GM19324 (cell line): ENCODE results near the gene CDKN2B-AS1.
"Not testable (repeated sequence)": the region's sequence is repeated elsewhere in the genome, so short reads cannot be mapped to it uniquely, and the experiment has no call there.

Source experiments
- ATAC-seq: cut with Tn5 transposase; IDR thresholded peaks from one replicate; pipeline ENCODE4 v1.9.1; 2021; ENCODE audit warnings: mild to moderate bottlenecking, moderate library complexity; ENCODE audit not compliant: unreplicated experiment, low FRiP score

Gene CDKN2B-AS1

DNA sequence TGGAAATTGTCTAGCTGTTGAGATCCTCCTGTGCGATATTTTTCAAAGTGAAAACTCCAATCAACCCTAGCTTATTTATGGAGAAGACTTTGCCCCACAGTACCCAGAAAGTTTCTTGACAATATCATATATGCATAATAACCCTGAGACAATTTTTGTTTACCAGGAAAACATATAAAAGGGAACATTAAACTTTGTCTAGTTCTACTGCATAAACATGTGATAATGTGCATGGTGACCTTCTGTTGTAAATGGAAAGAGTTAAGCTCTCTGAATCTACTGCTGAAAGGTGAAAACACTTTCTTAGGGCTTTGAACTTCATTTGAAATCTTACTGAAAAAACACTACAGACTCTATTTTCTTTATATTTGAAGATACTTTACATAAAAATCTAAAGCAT, 46.8 kb downstream of the CDKN2B-AS1 start:
- no peak for ATAC-seq

DNA sequence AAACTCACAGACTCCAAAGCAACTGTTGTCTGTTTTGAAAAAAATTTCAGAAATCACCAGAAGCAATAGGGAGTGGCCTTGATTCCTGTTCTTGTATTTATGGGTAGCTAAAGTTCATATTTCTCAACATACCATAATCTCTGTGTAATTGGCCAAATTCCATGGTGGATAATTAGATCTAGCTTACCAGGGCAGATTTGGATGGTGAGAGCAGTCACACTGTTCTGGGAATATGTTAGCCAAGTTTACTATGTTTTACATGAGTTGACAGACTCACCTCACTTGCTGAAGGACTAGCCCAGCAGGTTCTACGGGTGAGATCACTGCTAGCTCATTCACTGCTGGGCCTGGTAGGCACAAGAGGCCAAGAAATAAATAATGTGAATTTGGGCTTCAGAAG, 47.2 kb downstream of the CDKN2B-AS1 start:
- ATAC-seq: no peak

DNA sequence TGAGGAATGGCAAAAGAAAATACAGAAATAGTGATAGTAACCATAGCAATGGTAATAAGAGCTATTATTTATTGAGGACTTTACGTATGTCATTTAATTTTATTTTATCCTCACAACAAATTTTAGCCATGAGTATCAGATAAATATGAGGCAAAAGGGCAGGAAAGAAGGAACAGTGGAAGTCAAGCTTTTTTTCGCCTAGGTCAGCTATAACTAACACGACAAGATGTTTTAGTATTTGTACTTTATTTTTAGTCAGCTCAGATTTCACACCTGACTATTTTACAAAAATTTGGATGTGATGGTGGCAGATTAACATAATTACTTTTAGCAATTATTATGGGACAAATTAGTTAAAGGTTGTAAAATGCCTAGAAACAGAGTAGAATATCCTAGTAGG, 49.3 kb downstream of the CDKN2B-AS1 start:
- no peak for ATAC-seq

DNA sequence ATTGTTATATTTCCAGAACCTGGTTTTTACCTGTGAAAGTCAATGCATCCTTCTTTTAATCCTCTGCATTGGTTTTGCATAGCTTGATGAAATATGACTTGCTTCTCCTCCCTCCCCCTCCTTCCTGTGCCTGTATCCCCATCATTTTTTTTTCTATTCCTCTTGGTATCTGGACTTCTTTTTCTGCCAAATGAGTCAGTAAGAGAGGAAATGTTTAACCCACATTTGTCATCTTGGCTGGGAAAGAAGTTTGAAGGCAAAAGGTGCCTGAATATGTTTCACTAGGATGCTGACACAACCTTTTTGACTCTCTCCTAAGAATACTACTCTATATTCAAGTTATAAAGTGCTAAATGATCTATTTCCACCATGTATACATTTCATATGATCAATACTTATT, 50.0 kb downstream of the CDKN2B-AS1 start:
- no peak for ATAC-seq

DNA sequence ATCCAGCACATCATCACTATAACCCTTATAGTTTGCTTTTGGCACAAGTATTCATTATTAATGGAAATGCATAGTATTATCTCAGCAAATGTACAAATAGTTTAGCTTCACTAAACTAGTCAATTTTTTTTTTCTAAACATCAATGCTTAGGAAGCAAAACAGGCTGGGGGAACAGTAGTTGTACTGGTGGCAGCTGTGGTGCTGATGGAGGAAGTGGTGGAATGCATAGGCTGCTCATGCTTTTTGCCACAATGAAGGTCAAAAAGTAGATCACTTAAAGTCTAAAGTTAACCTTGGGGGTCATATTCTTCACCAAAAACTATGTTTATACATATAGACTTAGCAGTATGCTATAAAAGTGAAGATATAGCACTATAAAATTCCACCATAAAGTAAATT, 50.8 kb downstream of the CDKN2B-AS1 start:
- no peak for ATAC-seq

DNA sequence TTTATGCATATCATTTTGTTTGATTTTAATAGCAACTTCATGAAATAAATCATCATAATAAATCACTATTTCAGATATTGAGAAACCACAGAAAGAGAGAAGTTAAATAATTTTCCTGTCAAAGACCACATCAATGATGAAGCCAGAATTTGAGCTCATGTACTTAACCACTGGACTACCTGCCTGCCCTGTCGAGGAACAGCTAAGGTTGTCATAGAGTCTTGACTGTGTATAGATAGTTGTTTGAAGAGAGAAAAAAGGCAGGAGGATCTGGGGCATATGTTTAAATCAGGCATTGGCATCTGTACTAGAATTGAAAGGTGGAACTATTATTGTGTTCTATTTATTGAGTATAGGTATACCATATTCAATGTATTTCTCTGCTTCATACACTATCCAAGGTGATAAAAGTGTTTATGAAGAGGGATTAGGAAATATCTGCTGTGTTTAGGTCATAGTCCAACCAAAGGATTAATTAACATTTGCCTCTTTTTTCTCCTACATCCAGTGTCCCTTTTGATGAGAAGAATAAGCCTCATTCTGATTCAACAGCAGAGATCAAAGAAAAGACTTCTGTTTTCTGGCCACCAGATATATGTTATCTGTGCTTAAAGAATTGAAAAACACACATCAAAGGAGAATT, 51.8 kb downstream of the CDKN2B-AS1 start:
- no peak for ATAC-seq

DNA sequence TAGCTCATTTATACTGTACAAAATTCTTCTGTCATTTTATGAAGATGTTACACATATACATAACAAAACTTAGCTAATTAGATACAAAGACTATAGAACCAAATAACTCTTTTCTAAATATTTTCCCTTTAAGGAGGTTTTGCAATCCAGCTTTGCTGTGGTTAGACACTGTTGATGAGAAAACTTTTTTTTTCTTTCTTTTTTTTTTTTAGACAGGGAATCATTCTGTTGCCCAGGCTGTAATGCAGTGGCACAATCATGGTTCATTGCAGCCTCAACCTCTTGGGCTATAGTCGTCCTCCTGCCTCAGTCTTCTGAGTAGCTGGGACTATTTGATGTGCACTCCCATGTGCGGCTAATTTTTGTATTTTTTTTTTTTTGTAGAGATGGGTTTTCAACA, 53.0 kb downstream of the CDKN2B-AS1 start:
- no peak for ATAC-seq

DNA sequence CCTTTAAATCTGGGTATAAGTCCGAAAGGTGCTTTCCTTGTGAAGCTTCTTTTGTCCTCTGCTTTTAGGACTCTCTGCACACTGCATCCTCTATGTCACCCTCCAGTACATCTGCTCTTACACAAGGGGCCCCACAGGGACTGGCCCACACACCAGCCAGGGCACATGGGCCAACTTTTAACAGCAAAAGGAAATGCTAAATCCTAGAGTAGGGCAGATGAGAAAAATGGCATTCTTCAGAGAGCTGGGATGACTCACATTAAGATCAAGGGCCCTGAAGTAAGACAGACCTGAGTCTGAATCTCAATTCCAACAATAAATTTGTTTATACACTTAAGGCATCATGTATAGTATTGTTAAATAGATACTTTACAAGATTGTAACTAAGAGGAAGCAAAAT, 54.8 kb downstream of the CDKN2B-AS1 start:
- no peak for ATAC-seq

DNA sequence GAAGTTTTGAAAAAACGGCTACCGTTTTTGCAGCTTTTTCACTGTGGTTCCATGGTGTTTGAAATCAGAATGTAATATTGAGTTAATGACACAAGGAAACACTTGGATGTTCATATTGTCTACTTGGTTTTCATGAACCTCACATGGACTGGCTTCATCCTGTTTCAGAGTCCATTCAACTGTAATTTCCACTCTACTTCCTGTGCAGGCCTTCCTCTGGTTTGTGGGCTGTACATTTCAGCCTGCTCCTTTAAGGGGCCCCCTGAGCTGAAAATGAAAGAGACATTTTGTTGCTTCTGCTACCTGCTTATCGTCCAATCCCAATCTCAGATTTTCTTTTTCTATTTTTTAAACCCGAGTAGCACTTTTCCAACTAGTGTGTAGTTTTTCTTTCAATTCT, 56.3 kb downstream of the CDKN2B-AS1 start:
- ATAC-seq: no peak

DNA sequence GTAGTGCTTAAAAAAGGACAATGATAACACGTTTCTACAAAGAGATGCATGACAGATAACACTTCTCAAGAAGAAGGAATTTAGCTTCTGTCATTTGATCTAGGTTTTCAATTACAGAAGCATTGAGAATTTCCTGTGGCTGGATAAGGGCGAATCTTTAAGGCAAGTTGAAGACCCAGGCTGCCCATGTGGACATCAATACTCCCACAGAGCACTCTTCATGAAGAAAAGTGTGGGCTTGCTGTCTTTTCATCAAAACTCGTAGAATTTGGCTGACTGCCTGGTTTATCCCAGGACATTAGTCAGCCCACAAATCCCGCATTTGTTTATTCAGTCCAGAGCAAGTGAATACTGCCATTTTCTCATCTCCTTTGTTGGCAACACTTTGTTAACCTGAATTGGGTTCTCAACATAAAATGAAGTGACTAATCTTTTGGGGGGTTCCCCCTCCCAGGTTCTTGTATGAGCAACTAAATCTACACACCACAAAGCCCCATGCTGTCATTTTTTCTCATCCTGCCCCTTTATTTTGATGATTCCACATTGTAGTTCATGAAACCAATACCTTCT, 57.9 kb downstream of the CDKN2B-AS1 start:
- no peak for ATAC-seq

DNA sequence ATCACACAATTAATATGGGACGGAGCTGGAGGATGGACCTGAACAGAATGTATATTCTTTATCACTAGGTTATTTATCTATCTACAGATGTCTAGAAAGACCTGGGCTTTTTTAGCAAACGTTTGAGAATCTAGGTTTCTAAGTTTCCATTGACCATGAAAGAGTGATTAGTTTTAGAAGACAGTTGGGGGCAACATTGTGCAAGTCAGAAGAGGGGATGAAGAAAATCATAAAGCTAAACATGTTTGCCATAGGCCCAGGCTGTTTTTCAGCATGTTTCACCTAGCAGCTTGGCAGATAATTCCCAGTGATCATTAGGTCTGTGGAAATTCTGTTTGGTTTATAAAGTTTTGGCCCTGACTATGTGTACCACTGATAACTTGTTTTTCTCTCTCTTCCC, 58.6 kb downstream of the CDKN2B-AS1 start:
- ATAC-seq: no peak

DNA sequence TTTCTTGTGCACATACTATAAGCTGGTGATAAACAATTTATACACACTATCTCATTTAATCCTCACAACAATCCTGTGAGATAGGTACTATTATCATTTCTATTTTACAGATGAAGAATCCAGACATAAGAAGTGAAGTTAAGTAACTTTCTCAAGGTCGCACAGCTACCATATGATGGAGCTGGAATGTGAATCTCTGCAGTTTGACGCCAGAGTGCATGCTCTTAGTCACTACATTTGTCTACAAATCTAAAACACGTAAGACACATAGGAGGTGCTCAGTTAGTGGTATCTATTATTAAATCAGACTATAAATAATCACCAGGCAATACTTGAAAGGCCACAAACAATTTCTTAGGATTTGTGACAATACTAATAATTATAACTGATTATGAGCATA, 59.5 kb downstream of the CDKN2B-AS1 start:
- ATAC-seq: no peak

DNA sequence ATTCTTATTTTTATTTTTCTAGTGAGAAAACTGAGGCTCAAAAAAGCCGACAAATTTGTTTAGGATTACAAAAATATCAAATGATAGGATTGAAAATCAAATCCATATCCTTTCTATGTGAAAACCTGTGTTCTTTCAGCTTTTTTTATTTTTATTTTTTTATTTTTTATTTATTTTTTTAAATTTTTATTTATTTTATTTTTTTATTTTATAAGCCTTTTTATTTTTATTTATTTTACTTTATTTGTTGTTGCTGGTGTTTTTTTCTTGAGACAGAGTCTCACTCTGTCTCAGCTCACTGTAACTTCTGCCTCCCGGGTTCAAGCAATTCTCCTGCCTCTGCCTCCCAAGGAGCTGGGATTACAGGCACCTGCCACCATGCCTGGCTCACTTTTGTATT, 59.9 kb downstream of the CDKN2B-AS1 start:
- no peak for ATAC-seq

DNA sequence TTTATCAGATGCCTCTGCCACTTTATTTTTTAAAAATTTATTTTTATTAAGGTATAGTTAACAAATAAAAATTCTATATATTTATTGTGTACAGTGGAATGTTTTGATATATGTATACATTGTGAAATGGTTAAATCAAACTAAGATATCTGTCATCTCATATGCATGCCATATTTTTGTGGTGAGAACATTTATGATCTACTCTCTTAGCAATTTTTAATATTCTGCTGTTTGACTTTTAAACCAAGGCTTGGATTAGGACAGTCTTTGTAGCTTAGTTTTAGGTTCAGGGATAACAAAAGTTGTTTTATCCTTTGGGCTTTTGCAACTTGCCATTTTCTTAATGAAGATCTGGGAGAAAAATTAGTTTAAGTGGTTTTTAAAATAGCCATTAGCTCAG, 60.5 kb downstream of the CDKN2B-AS1 start:
- ATAC-seq: no peak

DNA sequence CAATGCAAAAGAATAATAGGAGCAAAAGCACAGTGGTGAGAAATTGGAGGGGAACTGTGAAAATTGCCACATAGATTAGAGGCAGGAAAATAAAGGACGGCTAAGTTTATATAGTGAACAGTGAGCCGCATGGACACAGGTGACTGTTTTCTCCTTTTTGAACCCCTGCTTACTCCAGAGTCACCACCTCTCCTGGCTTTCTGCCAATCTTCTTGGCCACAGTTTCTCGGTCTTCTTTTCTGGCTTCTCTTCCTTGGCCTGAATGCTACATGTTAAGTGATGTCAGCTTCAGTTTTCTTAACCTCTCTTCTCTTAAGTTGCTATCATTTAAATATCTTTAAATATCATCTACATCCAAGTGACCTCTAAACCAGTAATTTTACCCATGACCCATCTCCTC, 61.8 kb downstream of the CDKN2B-AS1 start:
- ATAC-seq: no peak

DNA sequence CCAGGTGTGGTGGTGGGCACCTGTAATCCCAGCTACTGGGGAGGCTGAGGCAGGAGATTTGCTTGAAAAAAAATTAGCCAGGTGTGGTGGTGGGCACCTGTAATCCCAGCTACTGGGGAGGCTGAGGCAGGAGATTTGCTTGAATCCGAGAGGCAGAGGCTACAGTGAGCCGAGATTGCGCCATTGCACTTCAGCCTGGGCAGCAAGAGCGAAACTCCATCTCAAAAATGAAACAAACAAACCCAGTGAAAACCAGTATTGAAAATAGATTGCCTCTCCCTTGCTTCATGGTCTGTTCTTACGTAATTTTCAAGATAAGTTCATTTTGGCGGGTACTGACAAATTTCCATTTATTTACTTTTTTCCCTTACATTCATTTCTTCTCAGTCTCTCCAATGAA, 63.4 kb downstream of the CDKN2B-AS1 start:
- ATAC-seq: not testable (repeated sequence)

DNA sequence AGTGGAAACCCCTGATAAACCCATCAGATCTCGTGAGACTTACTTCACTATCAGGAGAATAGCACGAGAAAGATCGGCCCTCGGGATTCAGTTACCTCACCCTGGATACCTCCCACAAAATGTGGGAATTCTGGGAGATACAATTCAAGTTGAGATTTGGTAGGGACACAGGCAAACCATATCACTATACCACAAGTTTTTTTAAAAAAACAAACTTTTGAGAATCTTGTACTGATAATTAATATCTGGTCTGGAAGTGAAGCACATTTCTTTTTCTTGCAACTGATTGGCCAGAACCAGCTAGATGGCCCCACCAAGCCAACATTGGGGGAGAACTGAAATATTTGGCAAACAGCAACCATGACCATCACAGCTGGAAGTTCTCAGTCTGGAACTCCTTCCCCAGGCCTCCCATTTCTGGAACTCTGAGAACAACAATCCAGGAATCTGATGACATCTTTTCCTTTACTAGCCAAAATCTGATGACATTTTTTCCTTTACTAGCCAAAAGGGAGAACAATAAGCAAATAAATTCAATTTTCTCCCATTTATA, 66.3 kb downstream of the CDKN2B-AS1 start:
- ATAC-seq: no peak

DNA sequence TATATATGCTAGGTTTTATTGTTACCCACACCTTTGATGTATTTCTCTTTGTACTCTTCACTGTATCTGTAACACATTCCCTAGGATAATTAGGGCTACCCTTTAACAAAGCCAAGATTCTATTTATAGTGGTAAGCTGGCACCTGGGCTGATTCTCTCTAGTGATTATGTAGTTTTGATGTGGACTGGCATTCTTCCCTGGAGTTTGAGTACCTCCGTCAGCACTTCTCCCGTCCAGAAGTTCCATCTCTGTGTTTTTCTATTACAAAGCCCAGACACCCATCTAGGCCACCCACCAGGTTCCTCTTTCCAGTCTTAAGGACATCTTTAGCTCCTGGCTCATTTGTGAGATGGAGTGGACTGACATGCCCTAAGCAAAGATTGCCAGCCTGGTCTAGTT, 70.4 kb downstream of the CDKN2B-AS1 start:
- no peak for ATAC-seq

DNA sequence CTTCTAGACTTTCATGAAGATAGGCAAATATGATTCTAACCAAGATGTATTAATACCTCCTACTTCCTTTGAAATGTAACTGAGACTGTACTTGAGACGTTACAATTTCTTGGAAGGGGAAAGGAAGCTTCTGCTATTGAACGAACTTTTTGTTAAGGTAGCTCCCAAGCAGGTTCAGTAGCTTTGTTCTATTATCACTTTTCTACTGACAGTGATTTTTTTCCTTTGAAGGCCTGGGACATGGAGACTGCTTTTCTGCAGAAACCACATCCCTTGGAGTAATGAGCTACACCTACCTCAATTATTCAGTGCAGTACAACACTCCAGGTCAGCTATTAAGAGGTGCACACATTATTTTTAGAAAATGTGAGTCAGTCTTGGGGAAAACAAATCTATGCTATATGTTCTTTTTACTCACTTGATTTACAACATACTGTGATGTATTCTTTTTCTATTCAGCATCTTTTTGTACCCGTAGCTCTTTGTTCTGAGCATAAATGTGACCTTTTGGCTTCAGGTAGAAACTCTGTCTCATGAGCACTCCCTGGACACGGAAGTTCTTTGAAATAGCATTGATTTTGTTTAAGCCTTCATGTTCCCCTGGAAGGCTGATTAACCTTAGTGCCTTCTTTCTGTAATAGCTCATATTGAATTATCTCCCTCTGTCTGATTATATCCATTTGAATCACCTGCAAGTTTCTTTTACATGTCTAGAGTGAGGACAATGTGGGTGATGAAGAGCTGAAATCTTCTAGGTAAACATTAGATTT, 71.0 kb downstream of the CDKN2B-AS1 start:
- no peak for ATAC-seq

DNA sequence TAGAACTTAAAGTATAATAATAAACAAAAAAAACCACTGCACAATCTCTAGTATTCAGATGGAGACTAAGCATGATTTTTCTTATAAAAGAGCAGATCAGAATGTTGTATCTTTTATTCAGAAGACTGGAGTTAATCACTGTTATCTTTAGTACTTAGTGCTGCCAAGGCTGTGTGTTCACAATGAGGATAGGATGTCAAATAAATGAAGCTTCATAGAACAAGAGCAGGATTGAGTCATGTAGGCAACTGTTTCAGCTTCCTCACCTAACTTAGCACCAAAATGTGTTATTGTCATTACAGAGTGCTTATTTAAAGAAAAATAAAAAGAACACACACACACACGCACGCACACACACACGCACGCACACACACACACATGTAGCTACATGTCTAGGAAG, 72.6 kb downstream of the CDKN2B-AS1 start:
- ATAC-seq: no peak

DNA sequence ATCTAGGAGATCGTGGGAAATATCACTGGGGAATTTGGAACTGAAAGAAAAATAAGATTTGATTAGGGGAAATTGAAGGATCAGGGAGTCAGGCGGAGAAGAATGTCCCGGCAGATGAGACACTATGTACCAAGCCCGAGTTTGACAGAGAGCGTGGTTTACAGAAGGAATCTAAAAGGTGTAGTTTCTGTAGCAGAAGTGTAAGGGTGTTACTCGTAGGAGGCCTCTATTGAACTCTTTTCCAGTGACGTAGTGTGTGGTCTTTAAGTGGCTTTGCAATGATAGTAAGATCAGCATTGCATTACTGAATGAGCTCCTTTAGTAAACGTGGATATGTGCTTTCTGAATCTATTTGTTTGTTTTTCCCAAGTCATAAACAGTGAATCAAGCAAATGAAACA, 73.8 kb downstream of the CDKN2B-AS1 start:
- ATAC-seq: no peak

DNA sequence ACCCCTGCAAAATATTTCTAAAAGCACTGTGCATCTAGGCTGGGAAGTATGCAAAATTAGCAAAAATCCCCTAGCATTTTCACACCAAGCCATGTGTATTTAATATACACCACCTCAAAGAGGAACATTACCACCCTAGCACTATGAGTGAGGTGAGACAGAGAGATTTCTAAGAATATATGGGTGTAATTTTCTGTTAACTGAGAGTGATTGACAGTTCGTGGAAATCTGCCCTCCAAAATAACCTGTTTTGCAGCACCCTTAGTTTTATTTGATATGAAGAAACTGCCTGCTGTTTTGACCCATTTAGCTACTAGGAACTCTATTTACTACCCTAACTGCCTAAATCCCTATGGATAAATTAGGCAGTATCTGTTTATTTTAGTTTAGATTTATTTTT, 78.8 kb downstream of the CDKN2B-AS1 start:
- ATAC-seq: no peak
